Heart left ventricle (tissue), 13 donors: ENCODE results near the gene PCDHGA3.

Source experiments
- POLR2A ChIP-seq, 2 donors: fragments of 450-650 bp; IDR thresholded peaks; one replicate each; pipeline ENCODE4 v1.6.1; 2017; ENCODE audit warnings: antibody characterized with exemption in 2 of 2, mild to moderate bottlenecking in 2 of 2, moderate library complexity in 2 of 2
- TF ChIP-seq, protein P1 (sequence below), 12 donors: fragments of 200-600 bp; sonication (generic) in 4 of 12; IDR thresholded peaks; one replicate each; pipeline versions ENCODE4 v1.5.0 to v1.8.0; 2018 to 2022; ENCODE audit warnings: antibody characterized with exemption in 12 of 12, mild to moderate bottlenecking in 5 of 12
- donor health status: ischemic (EF 13 %, LVEDD 7.1; RV severe dilation, severe dysfunction).
- donor health status: DM: no; HTN: yes; CAD: no.
- donor health status: DM: no; HTN: no; CAD: no.
- donor health status: ischemic (EF 25% LVEDD 6.9; RV normal size, moderate dysfunction).
- donor health status: ischemic (EF 25% LVEDD 5.7; RV mildly dilated, moderate dysfunction).
- donor health status: ischemic (EF 35%, LVEDD 5.7; RV mildly dilated, moderate dysfunction).
- donor health status: nonischemic (EF 11% LVEDD 7.7; RV severe dilation, severe dysfunction).
- donor health status: DM: yes; HTN: yes; CAD: no.
- donor health status: PGD.
- donor health status: ischemic (EF 29% LVEDD 5.4; RV normal size, mild dysfunction).
- donor health status: nonischemic (EF 23%, LVEDD 6.1; RV moderate dilation, normal function).

DNA sequence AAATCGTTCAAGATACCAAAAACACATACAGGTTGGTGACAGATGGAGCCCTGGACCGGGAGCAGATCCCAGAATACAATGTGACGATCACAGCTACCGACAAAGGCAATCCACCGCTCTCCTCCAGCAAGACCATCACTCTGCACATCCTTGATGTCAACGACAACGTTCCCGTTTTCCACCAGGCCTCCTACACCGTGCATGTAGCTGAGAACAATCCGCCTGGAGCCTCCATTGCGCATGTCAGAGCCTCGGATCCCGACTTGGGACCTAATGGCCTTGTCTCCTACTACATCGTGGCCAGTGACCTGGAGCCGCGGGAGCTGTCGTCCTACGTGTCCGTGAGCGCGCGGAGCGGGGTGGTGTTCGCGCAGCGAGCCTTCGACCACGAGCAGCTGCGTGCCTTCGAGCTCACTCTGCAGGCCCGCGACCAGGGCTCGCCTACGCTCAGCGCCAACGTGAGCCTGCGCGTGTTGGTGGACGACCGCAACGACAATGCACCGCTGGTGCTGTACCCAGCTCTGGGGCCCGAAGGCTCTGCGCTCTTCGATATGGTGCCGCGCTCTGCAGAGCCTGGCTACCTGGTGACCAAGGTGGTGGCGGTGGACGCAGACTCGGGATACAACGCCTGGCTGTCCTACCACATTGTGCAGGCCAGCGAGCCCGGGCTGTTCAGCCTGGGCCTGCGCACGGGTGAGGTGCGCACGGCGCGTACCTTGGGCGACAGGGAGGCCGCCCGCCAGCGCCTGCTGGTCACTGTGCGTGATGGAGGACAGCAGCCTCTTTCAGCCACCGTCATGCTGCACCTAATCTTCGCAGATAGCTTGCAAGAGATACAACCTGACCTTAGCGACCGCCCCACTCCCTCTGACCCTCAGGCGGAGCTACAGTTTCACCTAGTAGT lies 28.2 kb downstream of the PCDHGA3 start:
- TF ChIP-seq, protein P1, sequence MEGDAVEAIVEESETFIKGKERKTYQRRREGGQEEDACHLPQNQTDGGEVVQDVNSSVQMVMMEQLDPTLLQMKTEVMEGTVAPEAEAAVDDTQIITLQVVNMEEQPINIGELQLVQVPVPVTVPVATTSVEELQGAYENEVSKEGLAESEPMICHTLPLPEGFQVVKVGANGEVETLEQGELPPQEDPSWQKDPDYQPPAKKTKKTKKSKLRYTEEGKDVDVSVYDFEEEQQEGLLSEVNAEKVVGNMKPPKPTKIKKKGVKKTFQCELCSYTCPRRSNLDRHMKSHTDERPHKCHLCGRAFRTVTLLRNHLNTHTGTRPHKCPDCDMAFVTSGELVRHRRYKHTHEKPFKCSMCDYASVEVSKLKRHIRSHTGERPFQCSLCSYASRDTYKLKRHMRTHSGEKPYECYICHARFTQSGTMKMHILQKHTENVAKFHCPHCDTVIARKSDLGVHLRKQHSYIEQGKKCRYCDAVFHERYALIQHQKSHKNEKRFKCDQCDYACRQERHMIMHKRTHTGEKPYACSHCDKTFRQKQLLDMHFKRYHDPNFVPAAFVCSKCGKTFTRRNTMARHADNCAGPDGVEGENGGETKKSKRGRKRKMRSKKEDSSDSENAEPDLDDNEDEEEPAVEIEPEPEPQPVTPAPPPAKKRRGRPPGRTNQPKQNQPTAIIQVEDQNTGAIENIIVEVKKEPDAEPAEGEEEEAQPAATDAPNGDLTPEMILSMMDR (IDR thresholded peaks at IDR 0.05) = no peak
- TF ChIP-seq POLR2A (IDR thresholded peaks at IDR 0.05) = no peak
